HEK293 (cell line): ENCODE measurements around the gene DLG1.

ENCODE experiments used
- SP3 ChIP-seq: fragments of 450-650 bp; formaldehyde crosslinking; IDR thresholded peaks from 2 replicates; pipeline ENCODE4 v1.5.1; 2016; ENCODE audit warnings: missing biosample characterization, missing genetic modification characterization
- YY1 ChIP-seq: fragments of 450-650 bp; formaldehyde crosslinking; IDR thresholded peaks from 2 replicates; pipeline ENCODE4 v1.5.1; 2018; ENCODE audit warnings: missing biosample characterization, missing genetic modification characterization
- ZBTB1 ChIP-seq: fragments of 450-650 bp; formaldehyde crosslinking; IDR thresholded peaks from 2 replicates; pipeline ENCODE4 v1.5.1; 2016; ENCODE audit warnings: missing biosample characterization, missing genetic modification characterization
- ZFP37 ChIP-seq: fragments of 450-650 bp; formaldehyde crosslinking; IDR thresholded peaks from 2 replicates; pipeline ENCODE4 v1.5.1; 2016; ENCODE audit warnings: missing biosample characterization, missing genetic modification characterization
- ZNF155 ChIP-seq: fragments of 450-650 bp; formaldehyde crosslinking; IDR thresholded peaks from 2 replicates; pipeline ENCODE4 v1.5.1; 2016; ENCODE audit warnings: missing biosample characterization, missing genetic modification characterization
- ZNF169 ChIP-seq: fragments of 450-650 bp; formaldehyde crosslinking; IDR thresholded peaks from 2 replicates; pipeline ENCODE4 v1.5.1; 2016; ENCODE audit warnings: missing biosample characterization, missing genetic modification characterization
- ZNF292 ChIP-seq: fragments of 450-650 bp; formaldehyde crosslinking; IDR thresholded peaks from 2 replicates; pipeline ENCODE4 v1.5.1; 2016; ENCODE audit warnings: low read depth, missing biosample characterization, missing genetic modification characterization, borderline replicate concordance
- ZNF548 ChIP-seq: fragments of 450-650 bp; formaldehyde crosslinking; IDR thresholded peaks from 2 replicates; pipeline ENCODE4 v1.5.1; 2016; ENCODE audit warnings: missing biosample characterization, missing genetic modification characterization
- ZNF785 ChIP-seq: fragments of 450-650 bp; formaldehyde crosslinking; IDR thresholded peaks from 2 replicates; pipeline ENCODE4 v1.5.1; 2016; ENCODE audit warnings: missing biosample characterization, missing genetic modification characterization
- TF ChIP-seq, protein P1 (sequence below): fragments of 450-650 bp; formaldehyde crosslinking; IDR thresholded peaks from 2 replicates; pipeline ENCODE4 v1.5.1; 2017; ENCODE audit warnings: missing biosample characterization, mild to moderate bottlenecking, missing genetic modification characterization, moderate library complexity
- TF ChIP-seq, protein P2 (sequence below): fragments of 450-650 bp; formaldehyde crosslinking; IDR thresholded peaks from 2 replicates; pipeline ENCODE4 v1.5.1; 2016; ENCODE audit warnings: missing biosample characterization, missing genetic modification characterization
- TF ChIP-seq, protein P3 (sequence below): sonication (generic); formaldehyde crosslinking; IDR thresholded peaks from 2 replicates; pipeline ENCODE4 v1.8.1; 2022; ENCODE audit warnings: mild to moderate bottlenecking, moderate library complexity, missing genetic modification reagents

DNA sequence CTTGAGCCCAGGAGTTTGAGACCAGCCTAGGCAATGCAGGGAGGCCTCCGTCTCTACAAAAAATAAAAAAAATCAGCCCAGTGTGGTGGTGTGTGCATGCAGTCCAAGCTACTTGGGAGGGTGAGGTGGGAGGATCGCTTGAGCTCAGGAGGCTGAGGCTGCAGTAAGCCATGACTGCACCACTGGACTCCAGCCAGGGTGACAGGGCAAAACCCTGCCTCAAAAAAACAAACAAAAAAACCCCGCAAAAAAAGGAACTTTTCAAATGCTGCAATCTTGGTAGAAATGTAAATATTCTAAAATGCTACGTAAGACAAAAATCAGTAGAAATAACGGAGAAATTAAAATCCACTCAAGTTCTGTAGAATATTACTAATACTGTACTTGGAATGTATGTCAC is 160.7 kb downstream of the DLG1 start:
- TF ChIP-seq ZNF548 (tag by site-specific recombination) (no peak), SP3 (tag by site-specific recombination) (no peak), ZNF785 (tag by site-specific recombination) (no peak), ZNF292 (tag by site-specific recombination) (no peak), ZFP37 (tag by site-specific recombination) (no peak), ZBTB1 (tag by site-specific recombination) (no peak), ZNF155 (tag by site-specific recombination) (no peak), ZNF169 (tag by site-specific recombination) (no peak), YY1 (tag by site-specific recombination) (no peak)
- TF ChIP-seq, protein P1, sequence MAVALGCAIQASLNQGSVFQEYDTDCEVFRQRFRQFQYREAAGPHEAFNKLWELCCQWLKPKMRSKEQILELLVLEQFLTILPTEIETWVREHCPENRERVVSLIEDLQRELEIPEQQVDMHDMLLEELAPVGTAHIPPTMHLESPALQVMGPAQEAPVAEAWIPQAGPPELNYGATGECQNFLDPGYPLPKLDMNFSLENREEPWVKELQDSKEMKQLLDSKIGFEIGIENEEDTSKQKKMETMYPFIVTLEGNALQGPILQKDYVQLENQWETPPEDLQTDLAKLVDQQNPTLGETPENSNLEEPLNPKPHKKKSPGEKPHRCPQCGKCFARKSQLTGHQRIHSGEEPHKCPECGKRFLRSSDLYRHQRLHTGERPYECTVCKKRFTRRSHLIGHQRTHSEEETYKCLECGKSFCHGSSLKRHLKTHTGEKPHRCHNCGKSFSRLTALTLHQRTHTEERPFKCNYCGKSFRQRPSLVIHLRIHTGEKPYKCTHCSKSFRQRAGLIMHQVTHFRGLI (tag by site-specific recombination), result no peak
- TF ChIP-seq, protein P2, sequence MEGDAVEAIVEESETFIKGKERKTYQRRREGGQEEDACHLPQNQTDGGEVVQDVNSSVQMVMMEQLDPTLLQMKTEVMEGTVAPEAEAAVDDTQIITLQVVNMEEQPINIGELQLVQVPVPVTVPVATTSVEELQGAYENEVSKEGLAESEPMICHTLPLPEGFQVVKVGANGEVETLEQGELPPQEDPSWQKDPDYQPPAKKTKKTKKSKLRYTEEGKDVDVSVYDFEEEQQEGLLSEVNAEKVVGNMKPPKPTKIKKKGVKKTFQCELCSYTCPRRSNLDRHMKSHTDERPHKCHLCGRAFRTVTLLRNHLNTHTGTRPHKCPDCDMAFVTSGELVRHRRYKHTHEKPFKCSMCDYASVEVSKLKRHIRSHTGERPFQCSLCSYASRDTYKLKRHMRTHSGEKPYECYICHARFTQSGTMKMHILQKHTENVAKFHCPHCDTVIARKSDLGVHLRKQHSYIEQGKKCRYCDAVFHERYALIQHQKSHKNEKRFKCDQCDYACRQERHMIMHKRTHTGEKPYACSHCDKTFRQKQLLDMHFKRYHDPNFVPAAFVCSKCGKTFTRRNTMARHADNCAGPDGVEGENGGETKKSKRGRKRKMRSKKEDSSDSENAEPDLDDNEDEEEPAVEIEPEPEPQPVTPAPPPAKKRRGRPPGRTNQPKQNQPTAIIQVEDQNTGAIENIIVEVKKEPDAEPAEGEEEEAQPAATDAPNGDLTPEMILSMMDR (tag by site-specific recombination), result no peak
- TF ChIP-seq, protein P3, sequence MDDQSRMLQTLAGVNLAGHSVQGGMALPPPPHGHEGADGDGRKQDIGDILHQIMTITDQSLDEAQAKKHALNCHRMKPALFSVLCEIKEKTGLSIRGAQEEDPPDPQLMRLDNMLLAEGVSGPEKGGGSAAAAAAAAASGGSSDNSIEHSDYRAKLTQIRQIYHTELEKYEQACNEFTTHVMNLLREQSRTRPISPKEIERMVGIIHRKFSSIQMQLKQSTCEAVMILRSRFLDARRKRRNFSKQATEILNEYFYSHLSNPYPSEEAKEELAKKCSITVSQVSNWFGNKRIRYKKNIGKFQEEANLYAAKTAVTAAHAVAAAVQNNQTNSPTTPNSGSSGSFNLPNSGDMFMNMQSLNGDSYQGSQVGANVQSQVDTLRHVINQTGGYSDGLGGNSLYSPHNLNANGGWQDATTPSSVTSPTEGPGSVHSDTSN (CRISPR knock-in tag), result no peak
